K562 (cell line): ENCODE measurements around the gene VPS50. TPM values are rescaled to one million over a fixed set of nuclear protein-coding genes. Genes with fewer than 3 reads are reported as not detected.

Experiments
- EP400 ChIP-seq: fragments of 450-650 bp; IDR thresholded peaks from 2 replicates; pipeline ENCODE4 v1.6.1; 2017; ENCODE audit warnings: antibody characterized with exemption, mild to moderate bottlenecking, moderate library complexity
- PTTG1 ChIP-seq: fragments of 450-650 bp; IDR thresholded peaks from 2 replicates; pipeline ENCODE4 v1.6.1; 2016; ENCODE audit warnings: low read depth, mild to moderate bottlenecking, missing genetic modification characterization, missing compliant biosample characterization
- RAD21 ChIP-seq, 2 experiments: fragments of 250-450 bp in 1 of 2; fragments of 450-650 bp in 1 of 2; sonication (Bioruptor Pico) in 1 of 2; formaldehyde crosslinking in 1 of 2; IDR thresholded peaks in 1 of 2; conservative IDR thresholded peaks in 1 of 2; 2 replicates each; pipeline versions ENCODE4 v1.4.0 to v1.8.0; 2020 to 2022; ENCODE audit warnings: mild to moderate bottlenecking in 2 of 2, moderate library complexity in 1 of 2
- TAF15 ChIP-seq: fragments of 200-400 bp; formaldehyde crosslinking; IDR thresholded peaks from 2 replicates; pipeline ENCODE4 v1.6.1; 2017; ENCODE audit warnings: mild to moderate bottlenecking, low read depth, low read length, moderate library complexity
- polyA plus RNA-seq, 8 experiments: library from polyadenylated mRNA; depleted of rRNA in 4 of 8; stranded (reverse) in 5 of 8; unstranded in 3 of 8; fragments of >200 nt; fragmentation: Nextera tagmentation in 2 of 8; fragmentation: Illumina TruSeq in 1 of 8; extraction: Ambion mirVana in 2 of 8; extraction: Trizol in 1 of 8; gene quantifications; 2 replicates each; pipeline versions ENCODE4 v1.2.1 to v1.2.3, GENCODE V29; 2011 to 2014; ENCODE audit warnings: inconsistent platforms in 1 of 8, missing spikeins in 1 of 8
- total RNA-seq, 7 experiments: library from RNA; depleted of rRNA in 6 of 7; stranded (reverse); fragments of >200 nt in 6 of 7; fragmentation: Illumina TruSeq in 2 of 7; extraction: Trizol in 2 of 7; gene quantifications; 2 replicates each; pipeline versions ENCODE4 v1.2.1 to v1.2.3, GENCODE V29; 2011 to 2021; ENCODE audit warnings: low replicate concordance in 1 of 7
- TF ChIP-seq, protein P1 (sequence below), 2 experiments: fragments of 450-650 bp; formaldehyde crosslinking in 1 of 2; IDR thresholded peaks; 2 replicates each; pipeline versions ENCODE4 v1.4.0 to v1.6.1; 2014 to 2020; ENCODE audit warnings: mild to moderate bottlenecking in 2 of 2, borderline replicate concordance in 1 of 2, low read depth in 1 of 2
- TF ChIP-seq, protein P2 (sequence below): fragments of 450-650 bp; formaldehyde crosslinking; IDR thresholded peaks from 2 replicates; pipeline ENCODE4 v1.4.0; 2020; ENCODE audit warnings: mild to moderate bottlenecking, moderate library complexity

The VPS50 gene
- total and polyA plus RNA-seq, 9 of the 15 experiments (the other 6 are each of a cell fraction or from before 2014, with no cell fraction given): 10.5 to 29.4 (median 15.8) TPM

GRCh38 chr7:93245525-93246432 is 13.6 kb downstream of the VPS50 start (continued):
- TF ChIP-seq, protein P1, sequence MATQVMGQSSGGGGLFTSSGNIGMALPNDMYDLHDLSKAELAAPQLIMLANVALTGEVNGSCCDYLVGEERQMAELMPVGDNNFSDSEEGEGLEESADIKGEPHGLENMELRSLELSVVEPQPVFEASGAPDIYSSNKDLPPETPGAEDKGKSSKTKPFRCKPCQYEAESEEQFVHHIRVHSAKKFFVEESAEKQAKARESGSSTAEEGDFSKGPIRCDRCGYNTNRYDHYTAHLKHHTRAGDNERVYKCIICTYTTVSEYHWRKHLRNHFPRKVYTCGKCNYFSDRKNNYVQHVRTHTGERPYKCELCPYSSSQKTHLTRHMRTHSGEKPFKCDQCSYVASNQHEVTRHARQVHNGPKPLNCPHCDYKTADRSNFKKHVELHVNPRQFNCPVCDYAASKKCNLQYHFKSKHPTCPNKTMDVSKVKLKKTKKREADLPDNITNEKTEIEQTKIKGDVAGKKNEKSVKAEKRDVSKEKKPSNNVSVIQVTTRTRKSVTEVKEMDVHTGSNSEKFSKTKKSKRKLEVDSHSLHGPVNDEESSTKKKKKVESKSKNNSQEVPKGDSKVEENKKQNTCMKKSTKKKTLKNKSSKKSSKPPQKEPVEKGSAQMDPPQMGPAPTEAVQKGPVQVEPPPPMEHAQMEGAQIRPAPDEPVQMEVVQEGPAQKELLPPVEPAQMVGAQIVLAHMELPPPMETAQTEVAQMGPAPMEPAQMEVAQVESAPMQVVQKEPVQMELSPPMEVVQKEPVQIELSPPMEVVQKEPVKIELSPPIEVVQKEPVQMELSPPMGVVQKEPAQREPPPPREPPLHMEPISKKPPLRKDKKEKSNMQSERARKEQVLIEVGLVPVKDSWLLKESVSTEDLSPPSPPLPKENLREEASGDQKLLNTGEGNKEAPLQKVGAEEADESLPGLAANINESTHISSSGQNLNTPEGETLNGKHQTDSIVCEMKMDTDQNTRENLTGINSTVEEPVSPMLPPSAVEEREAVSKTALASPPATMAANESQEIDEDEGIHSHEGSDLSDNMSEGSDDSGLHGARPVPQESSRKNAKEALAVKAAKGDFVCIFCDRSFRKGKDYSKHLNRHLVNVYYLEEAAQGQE (IDR thresholded peaks at IDR 0.05; ENCODE audit: borderline replicate concordance): peak; percentile 63; the same call in 1 of the 2 replicates
- TF ChIP-seq, protein P1 (CRISPR knock-in tag; IDR thresholded peaks at IDR 0.05; ENCODE audit: low read depth): no peak
- TF ChIP-seq, protein P2, sequence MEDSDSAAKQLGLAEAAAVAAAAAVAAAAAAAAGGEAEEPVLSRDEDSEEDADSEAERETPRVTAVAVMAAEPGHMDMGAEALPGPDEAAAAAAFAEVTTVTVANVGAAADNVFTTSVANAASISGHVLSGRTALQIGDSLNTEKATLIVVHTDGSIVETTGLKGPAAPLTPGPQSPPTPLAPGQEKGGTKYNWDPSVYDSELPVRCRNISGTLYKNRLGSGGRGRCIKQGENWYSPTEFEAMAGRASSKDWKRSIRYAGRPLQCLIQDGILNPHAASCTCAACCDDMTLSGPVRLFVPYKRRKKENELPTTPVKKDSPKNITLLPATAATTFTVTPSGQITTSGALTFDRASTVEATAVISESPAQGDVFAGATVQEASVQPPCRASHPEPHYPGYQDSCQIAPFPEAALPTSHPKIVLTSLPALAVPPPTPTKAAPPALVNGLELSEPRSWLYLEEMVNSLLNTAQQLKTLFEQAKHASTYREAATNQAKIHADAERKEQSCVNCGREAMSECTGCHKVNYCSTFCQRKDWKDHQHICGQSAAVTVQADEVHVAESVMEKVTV: peak; percentile 72
- 0 out of 2 replicates have a peak, but pooled peaks have one; percentile 11 for TF ChIP-seq EP400
- TF ChIP-seq TAF15: no peak
- no peak for TF ChIP-seq PTTG1 (tag)
- TF ChIP-seq RAD21 (CRISPR knock-in tag; conservative IDR thresholded peaks at IDR 0.05 in 1 of 2, IDR thresholded peaks at IDR 0.05 in 1 of 2): peak; percentile 77 to 89
